Adrenal gland (tissue), 5 donors: ENCODE data around the gene FHDC1.

Experiments
- POLR2A ChIP-seq, 2 donors: fragments of 450-650 bp; IDR thresholded peaks; one replicate each; pipeline ENCODE4 v1.6.1; 2017; ENCODE audit warnings: antibody characterized with exemption in 2 of 2, mild to moderate bottlenecking in 2 of 2, moderate library complexity in 1 of 2
- TF ChIP-seq, protein P1 (sequence below), 6 experiments: fragments of 450-650 bp in 4 of 6; fragments of 200-600 bp in 2 of 6; sonication (generic) in 1 of 6; IDR thresholded peaks; 1 replicate in 5 of 6; 2 replicates in 1 of 6; pipeline versions ENCODE4 v1.5.1 to v1.8.0; 2016 to 2021; ENCODE audit warnings: antibody characterized with exemption in 6 of 6, mild to moderate bottlenecking in 2 of 6, moderate library complexity in 1 of 6
- donor health status: DM: no; HTN: no; CAD: no.

DNA sequence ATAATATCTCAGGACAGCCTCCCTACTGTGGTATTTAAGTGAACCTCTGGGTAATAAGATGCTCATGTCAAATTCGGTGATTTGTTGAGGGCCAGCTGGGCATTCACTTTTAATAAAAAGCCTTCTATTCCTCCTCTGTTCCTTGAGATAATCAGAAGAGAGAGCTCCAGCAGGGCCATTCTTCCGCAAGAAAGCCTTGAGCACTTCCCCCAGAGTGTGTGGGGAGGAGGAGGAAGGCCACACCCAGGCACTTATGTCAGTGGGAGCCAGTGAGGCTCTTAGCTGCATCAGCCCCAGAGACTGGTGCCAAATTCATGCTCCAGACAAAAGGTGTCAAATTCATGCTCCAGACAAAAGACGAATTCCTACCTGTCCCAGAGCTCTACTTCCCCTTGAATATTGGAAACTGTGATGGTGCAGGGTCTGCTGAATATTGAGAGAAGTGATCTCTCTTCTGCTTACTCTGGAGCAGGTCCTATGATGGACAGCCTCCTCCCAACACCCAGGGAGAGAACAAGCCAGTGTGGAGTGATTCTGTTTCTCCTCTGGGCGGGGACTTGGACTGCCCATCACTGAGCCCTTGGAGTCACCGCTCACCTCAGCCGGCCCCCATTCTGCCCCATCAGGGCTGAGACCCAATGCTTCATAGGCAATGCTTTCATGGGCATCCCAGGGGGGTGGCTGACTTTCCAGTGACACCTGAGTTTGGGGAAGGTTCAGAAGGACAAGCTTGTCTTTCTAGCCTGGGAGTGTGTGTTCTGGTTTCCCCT lies 68.1 kb downstream of the FHDC1 start:
- TF ChIP-seq, protein P1, sequence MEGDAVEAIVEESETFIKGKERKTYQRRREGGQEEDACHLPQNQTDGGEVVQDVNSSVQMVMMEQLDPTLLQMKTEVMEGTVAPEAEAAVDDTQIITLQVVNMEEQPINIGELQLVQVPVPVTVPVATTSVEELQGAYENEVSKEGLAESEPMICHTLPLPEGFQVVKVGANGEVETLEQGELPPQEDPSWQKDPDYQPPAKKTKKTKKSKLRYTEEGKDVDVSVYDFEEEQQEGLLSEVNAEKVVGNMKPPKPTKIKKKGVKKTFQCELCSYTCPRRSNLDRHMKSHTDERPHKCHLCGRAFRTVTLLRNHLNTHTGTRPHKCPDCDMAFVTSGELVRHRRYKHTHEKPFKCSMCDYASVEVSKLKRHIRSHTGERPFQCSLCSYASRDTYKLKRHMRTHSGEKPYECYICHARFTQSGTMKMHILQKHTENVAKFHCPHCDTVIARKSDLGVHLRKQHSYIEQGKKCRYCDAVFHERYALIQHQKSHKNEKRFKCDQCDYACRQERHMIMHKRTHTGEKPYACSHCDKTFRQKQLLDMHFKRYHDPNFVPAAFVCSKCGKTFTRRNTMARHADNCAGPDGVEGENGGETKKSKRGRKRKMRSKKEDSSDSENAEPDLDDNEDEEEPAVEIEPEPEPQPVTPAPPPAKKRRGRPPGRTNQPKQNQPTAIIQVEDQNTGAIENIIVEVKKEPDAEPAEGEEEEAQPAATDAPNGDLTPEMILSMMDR (IDR thresholded peaks at IDR 0.05) = no peak
- no peak for TF ChIP-seq POLR2A (IDR thresholded peaks at IDR 0.05)
